CD4-positive, alpha-beta T cell treated with Interleukin-4 for 4 hours (primary cell): ENCODE measurements around the gene TMEM255B.
"Not testable (repeated sequence)": the region's sequence is repeated elsewhere in the genome, so short reads cannot be mapped to it uniquely, and the experiment has no call there.

Source experiments
- DNase-seq: peaks from one replicate; pipeline ENCODE4 v3.0.0-alpha.2; 2020

Gene TMEM255B

DNA sequence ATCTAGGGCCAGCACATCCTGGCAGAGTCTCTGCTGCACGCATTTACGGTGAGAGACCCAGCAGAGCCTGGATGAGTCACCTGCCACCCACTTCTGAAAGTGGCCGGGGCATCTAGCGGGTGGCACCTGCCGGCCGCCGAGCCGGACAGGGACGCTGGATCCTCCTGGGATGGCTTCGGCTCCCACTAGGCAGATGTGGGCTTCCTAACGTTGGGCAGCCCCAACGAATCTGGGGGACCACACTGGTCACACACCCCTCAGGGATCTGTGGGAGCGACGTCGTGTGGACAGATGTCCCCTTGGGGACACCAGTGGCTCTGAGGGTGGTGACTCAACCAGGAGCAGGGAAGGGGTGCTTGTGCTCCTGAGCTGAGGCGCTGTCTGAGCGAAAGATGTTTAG, 32.2 kb downstream of the TMEM255B start:
- DNase-seq: no peak

DNA sequence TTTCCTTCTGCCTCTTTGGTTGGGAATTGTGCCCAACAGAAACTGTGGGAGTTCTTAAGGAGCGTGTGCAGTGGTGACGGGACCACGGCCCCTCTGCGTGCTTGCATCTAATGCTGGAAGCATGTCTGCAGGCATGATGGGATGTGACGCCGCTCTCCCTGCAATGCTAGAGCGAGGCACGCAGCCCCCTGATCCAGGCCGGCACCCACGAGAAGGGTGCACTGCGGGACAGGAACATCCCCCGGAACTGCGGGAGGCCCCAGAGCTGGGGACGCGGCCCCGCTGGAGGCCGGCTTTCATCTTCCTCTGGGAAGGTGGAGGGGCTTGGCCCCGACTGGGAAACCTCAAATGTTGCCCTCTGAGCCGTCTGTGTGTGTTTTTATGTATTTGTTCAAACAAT, 32.7 kb downstream of the TMEM255B start:
- no peak for DNase-seq

DNA sequence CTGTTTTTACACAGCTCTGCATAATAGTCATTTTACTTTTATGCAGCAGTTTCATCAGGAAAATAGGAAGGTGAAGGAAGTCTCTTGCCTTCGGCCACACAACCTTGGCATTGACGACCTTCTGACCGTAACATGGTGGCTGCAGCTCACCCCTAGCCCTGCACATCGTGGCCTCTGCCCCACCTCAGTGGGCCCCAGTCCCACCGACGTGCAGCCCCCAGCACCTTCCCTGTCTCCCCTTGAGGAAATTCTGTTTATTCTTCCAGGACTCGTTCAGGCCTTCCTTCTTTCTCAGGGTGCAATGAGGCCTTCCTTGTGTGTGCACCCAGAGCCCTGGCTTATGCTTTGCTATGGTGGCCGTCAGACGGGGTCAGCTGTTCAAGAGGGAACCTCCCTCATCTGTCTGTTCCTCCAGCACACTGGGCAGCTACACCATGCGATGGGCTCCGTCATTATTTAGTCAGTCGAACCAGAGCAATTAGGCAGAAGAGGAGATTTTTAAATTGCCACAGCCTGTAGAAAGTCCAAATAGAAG, 33.3 kb downstream of the TMEM255B start:
- DNase-seq: no peak

DNA sequence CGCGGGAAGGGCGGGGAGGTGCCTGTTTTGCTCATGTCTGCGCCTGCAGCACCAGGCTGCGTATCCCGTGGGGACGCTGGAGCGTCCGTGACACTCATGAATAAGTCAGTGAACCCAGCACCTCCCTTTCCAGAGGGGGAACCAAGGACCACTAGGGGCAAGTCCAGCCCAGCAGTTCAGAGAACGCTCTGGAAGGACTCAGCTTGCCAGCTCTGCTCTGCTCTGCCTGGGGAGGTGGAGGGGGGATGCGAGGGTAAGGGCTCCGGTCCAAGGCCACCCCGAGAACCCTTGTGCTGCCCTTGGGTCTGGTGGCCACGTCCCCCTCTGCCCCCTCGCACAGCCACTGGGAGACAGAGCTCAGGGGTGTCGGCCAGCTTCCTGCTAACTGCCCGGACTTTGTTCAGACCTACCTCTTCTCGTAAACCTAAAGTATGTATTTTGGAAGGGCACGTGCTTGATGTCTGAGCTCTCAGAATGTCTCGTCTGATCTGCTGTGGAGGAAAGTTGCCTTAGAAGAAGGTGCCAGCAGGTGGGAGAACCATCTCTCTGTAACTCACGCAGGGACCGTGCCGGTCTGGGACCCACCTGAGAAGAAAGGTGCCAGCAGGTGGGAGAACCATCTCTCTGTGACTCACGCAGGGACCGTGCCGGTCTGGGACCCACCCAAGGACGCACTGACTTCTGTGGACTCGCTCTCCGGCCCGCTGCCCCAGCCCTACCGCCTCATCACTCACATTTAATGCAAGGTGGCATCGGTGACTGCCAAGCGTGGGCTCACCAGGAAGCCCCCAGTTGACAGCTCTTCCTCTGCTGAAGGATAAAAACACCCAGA, 34.1 kb downstream of the TMEM255B start:
- no peak for DNase-seq

DNA sequence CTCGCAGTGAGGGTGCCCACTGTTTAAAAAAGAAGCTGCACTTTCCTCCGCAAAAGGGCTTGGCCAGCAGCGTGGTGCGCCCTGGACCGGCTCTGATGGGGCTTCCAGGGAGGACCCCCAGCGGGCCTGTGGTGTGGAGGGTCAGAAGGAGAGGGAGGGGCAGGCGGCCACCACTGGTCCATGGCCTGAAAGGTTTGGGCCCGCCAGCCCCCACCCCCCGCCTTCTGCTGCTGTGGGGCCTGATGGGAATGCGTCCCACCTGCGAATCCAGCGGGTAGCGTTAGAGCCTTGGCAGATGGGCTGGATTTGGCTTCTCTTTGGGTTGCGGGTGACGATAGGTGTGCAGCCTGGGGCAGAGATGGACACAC, 34.7 kb downstream of the TMEM255B start:
- no peak for DNase-seq

DNA sequence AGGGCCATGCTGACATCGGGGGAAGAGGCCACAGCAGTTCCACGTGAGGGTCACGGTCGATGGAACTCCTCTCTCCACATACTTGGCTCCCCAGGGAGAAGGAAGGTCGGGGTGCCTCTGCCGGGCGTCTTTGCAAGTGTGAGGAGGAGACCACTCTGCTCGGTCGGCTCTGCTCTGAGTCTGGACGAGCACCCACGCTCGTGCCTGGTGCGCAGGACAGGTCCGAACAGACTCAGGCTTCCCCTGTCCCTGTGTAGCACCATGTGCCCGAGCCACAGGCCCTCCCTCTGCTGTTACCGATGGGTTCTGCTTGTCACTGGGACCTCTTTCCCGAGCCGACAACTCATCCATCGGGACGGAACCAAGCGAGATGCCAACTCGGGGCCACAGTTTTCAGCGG, 35.1 kb downstream of the TMEM255B start:
- no peak for DNase-seq

DNA sequence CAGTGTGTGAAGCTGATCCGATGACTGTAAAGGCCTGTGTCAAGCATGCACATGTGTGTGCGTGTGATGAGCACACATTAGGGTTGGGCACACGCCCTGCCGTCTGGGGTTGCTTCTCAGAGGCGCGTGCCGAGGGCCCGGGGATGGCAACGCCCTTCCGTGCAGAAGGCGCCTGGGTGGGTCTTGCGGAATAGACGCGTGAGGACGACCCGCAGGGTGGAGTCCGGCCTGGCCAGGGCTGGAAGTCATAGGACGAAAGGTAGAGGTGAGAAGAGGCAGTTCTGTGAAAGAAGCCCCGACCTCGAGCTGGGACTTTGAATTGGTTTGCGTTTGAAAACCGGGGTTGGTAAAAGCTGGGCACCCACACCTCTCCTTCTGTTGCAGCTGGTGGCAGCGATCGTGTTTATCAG, 35.7 kb downstream of the TMEM255B start:
- no peak for DNase-seq

DNA sequence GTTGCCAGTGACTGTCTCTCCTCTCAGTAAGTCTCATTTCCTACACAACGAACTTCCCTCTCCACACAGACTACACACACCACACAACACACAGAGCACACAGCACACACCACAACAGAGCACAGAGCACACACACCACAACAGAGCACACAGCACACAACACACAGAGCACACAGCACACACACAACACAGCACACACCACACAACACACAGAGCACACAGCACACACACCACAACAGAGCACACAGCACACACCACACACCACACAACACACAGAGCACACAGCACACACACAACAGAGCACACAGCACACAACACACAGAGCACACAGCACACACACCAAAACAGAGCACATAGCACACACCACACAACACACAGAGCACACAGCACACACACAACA, 36.3 kb downstream of the TMEM255B start:
- not testable (repeated sequence) for DNase-seq

DNA sequence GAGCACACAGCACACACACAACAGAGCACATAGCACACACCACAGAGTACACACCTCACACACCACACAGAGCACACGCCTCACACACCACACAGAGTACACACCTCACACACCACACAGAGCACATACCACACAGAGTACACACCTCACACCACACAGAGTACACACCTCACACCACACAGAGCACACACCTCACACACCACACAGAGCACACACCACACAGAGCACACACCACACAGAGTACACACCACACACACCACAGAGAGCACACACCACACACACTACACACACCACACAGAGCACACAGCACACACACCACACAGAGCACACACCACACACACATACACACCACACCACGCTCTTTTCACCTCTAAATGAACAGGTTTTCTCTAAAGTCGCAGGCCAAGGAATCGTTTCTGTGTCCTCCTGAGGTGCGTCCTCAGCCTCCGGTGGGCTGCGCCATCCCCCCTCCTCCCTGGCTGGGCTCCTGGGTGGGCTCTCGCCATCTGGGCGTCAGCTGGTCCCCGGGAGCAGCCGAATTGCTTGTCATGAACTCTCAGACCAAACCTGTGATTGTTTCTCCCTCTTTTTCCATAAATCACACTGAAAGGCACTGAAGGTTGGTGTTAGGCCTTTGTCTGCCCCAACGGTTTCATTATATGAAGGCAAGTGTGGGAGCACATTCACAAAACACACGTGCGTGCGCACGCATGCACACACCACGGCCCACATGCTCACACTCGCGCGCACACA, 37.4 kb downstream of the TMEM255B start:
- DNase-seq: no peak

DNA sequence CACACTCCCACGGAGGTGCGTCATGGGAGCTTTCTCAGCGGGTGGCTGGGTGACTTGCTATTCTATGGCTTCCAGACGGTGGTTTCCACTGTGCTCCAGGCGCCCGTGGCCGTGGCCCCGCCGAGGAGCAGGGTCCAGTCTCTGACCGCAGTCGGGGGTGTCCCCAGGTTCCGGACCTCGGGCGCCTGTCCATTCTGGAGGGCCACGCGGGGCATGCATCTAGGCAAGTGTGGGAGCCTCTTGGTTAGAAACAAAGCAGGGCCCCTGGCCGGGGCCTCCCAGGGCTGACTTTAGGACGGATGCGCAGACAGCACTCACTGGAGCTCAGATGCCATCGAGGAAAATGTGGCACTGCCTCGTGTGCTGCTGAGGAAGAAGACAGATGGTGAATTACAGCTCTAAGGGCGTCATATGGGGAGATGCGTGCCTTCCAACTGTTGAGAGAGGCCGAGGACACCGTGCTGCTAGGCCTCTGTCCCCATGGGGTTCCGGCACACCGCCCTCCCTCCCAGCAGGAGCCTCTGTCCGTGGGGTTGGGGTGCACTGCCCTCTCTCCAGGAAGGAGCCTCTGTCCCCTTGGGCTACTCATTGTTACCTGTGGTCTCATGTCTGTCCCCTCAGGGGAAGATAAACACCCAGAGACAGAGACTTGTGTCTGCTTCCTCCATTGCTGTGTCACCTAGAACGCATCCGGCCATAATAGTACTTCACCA, 38.1 kb downstream of the TMEM255B start:
- no peak for DNase-seq

DNA sequence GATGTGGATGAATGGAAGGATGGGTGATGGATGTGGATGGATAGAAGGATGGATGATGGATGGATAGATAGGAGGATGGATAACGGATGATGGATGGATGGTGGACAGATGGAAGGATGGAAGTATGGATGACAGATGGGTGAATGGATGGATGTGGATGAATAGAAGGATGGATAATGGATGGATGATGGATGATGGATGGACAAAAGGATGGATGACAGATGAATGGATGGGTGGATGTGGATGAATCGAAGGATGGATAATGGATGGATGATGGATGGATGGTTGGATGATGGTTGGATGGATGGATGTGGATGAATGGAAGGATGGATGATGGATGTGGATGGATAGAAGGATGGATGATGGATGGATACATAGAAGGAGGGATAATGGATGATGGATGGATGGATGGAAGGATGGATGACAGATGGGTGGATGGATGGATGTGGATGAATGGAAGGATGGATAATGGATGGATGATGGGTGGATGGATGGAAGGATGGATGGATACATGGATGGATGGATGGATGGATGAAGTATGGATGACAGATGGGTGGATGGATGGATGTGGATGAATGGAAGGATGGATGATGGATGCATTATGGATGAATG, 39.3 kb downstream of the TMEM255B start:
- DNase-seq: no peak

DNA sequence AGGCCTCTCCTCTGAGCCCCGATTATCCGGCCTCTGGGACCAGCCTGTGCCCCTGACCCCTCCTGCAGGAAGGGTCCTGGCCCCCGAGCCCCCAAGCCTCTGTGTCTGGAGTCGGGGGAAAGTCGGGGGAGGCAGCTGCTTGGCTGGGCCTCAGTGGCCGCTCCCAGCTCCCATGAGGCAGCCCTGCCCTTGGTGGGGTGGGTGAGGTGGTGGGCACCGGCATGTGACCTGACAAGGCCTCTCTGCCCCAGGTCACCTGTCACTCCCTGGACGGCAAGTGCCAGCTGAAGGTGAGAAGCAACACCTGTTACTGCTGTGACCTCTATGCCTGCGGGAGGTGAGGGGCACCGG, 41.5 kb downstream of the TMEM255B start:
- no peak for DNase-seq

DNA sequence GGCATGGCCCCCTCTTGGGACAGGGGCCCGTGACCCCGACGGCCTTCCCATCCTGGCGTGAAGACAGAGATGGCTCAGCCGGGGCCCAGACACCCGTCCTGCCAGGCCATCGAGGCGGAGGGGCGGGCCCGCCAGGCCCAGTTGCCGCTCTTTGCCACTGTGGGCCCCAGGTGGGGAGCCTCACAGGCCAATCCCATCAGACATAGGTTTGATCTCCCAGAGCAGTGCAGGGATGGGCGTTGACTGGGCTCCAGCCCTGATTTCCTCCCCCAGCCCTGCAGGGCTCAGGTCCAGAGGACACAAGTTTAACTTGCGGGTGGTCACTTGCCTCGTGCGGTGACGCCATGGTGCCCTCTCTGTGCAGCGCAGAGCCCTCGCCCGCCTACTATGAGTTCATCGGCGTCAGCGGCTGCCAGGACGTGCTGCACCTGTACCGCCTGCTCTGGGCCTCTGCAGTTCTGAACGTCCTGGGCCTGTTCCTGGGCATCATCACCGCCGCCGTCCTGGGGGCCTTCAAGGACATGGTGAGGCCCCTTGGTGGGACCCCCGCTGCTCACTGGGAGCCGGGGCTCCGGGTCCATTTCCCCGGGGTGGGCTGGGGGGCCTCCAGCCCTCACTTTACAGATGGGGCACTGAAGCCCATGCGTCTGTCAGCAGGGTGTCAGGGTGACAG, 42.4 kb downstream of the TMEM255B start:
- DNase-seq: no peak

DNA sequence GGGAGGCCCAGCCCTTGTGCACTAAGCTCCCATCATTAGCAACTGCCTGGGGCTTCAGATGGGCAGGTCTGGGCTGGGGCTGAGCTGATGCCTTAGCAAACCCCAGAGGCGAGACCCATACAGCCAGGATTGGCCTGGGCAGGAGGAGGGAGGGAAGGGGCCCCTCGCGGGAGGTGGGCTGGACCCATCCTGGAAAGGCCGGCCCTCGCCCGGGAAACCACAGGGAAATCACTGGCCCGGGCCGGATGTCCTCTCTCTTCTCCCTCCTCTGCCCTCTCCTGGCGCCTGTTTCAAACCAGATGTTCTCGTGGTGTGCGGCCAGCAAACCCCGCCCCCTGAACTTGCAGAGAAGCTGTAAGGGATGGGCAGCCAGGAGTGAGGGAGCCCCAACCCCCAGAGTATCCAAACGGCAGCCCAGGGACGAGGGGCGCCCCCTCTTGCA, 43.1 kb downstream of the TMEM255B start:
- DNase-seq: no peak

DNA sequence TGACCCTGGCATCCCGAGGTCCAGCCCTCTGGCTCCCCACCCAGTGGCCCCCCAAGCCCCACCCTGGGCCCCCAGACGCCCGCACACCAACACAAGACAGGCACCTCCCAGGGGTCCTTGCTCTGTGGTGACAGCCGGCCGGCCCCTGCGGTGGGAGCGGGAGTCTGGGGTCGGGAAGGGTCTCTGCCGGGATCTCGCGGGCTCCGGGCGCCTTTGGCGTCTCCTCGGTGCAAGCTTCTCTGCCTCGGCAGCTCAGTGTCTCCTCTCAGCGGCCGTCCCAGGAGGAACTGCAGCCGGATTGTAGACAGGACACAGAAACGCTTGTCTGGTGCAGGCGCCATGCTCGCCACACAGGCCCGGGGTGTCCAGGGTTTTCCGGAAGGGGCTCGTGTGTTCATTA, 43.7 kb downstream of the TMEM255B start:
- no peak for DNase-seq

DNA sequence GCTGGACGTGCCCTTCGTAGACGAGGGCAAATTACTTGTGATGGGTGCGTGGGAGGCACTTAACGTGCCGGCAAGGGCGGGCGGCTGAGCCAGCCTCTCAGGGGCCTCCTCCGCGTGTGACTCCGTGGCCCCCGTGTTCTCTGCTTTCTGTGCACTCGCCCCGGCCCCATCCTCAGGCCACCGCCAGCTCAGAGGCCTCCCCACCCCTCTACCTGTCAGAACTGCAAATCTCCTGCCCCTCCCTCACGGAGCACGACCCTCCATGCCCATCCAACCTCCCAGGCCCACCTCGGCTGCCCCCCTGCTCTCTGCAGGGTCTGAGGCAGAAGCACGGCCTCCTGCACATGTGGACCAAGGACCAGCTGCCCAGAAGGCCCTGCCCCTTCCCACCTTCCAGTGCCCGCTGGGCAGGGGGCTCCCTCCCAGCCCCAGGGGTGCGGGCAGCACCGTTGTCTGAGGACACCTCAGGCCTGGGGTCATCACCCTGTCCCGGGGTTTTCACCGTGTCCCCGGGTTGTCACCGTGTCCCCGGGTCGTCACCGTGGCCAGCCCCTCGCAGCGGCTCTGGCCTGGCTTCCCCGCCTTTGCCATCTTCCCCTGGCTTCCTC, 44.5 kb downstream of the TMEM255B start:
- DNase-seq: no peak

DNA sequence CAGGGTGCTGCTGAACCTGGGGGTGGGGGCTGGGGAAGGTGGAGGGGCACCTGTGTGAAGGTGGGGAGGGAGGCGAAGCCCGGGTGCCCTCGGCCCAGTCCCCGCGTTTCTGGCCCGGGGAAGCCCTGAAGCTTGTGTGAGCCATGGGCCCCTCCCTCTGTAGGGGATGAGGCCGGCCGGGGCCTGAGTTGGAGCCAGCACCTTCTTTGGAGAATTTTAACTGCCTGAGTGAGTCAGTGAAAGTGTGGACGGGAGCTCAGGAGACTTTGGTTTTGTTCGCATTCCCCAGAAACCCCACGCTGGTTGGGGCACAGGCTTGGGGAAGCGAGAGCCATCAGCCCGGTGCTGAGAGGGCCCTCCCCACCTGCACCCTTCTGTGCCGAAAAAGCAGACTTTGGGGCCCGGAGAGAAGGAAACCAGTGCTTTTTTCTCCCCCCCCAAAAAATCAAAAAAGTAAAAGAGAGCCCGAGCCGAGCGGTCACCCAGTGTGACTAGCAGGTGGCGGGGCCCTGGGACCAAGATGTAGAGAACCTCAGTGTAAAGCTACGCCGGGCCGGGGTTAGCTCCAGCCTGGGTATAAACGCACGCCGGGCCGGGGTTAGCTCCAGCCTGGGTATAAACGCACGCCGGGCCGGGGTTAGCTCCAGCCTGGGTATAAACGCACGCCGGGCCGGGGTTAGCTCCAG, 45.1 kb downstream of the TMEM255B start:
- DNase-seq: no peak

DNA sequence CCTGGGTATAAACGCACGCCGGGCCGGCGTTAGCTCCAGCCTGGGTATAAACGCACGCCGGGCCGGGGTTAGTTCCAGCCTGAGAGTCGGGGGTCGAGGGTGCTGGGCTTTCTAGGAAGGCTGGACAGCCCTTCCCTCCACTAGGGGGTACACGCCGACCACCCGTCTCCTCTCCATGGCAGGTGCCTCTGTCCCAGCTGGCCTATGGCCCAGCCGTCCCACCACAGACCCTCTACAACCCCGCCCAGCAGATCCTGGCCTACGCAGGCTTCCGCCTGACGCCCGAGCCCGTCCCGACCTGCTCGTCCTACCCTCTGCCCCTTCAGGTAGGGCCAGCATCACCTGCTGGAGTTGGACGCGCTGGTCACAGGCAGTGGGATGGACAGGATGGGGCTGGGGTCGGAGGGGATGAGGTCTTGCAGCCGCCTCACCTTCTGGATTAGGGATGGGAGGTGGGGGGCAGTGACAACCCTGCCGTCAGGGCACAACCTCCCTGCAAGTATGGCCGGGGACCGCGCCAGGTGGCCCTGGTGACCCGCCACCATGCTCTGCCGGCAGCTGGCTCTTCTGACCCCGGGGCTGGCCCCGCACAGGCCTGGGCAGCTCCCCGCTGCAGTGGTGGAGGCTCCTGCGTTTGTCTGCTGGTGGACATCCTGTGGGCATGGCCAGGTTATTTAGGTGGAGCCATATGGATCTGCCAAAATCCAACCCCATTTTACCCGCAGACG, 45.8 kb downstream of the TMEM255B start:
- no peak for DNase-seq

DNA sequence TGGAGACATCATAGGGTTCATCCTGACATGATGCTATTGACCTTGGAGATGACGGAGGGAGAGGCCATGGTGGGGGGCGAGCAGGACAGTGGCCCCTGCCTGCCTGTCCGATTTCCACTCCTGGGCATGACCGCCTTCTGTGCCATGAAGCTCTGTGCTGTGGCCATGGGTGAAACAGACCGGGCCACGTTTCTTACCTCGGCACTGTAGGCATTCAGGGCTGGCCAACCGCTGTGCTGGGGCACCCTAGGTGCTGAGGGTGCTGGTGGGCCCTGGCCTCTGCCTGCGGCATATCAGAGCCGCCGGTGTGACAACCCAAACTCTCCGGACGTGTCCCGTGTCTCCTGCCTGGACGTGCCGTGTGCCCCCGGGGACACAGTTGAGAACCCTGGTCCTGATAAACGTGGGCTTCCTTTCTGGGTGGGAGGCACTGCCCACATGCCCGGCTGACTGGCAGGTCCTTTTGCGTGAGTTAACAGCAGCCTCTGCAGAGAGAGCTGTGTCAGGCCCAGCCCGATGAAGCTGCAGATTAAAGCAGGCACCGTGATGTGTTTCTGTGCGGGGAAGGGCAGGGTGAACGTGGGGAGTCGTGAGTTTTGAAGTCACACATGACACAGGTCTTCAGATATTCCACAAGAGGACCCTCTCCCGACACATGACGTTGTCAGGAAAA, 46.5 kb downstream of the TMEM255B start:
- DNase-seq: no peak

DNA sequence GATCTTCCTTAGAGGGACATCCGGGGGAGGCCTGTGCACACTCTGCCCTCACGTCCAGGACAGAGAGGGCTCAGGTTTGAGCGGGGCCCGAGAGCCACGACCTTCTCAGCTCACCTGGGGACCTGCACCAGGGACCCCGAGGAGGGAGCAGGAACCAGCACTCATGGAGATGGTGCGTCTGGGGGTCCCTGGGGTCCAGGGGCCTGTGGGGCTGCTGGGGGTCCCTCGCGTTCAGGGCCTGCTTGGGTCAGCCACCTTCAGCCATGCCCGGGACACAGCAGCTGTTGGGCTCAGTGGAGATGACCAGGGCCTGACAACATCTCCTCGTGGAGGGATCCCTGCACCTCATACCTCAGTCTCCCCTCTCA, 47.1 kb downstream of the TMEM255B start:
- no peak for DNase-seq
